HCT116 (cell line): Measurements from ENCODE around the gene TLR4. TPM values are rescaled to one million over a fixed set of nuclear protein-coding genes. Genes with fewer than 3 reads are reported as not detected.

Source experiments
- ATAC-seq: fragments of 200-7000 bp; cut with Tn5 transposase; 2 replicates; pipeline ENCODE4 v1.9.1; 2020; ENCODE audit warnings: mild to moderate bottlenecking, moderate library complexity
- BruUV-seq: library from RNA; stranded (reverse); fragments of 400-500 nt; replicated peaks from 2 replicates; lab custom pipeline; 2021; lab: Mats Ljungman, UMichigan
- CTCF ChIA-PET: fragments of 300-600 bp; sonication (Branson Sonifier 250); formaldehyde crosslinking; loops from one replicate; lab custom pipeline; 2021; ENCODE audit warnings: antibody characterized with exemption; lab: Charles Lee
- POLR2A ChIA-PET: fragments of 300-600, 350-600 bp; sonication (Branson Sonifier 250); formaldehyde crosslinking; loops from one replicate; lab custom pipeline; 2021; ENCODE audit warnings: antibody characterized with exemption; lab: Charles Lee
- RAD21 ChIA-PET, 2 experiments: fragments of 300-600 bp; sonication (Branson Sonifier 250); formaldehyde crosslinking; loops; one replicate each; lab custom pipeline; 2023; ENCODE audit warnings: low total read pairs in 2 of 2; ENCODE audit not compliant: uncharacterized antibody in 2 of 2, unreplicated experiment in 2 of 2, low non-redundant PET in 1 of 2; lab: Charles Lee
- DNase-seq: peaks from one replicate; pipeline ENCODE4 v3.0.0-alpha.2; 2010; ENCODE audit warnings: low read depth, low spot score
- H2AFZ ChIP-seq: fragments of 200-600 bp; shearing (Covaris generic), sonication (generic); 2 replicates; pipeline ENCODE4 v1.6.1; 2017; ENCODE audit warnings: low read depth, mixed run types, mixed read lengths, antibody characterized with exemption, low read length; ENCODE audit not compliant: poor library complexity, severe bottlenecking
- H3K27ac ChIP-seq: 2 replicates; pipeline ENCODE4 v1.5.1; 2012; ENCODE audit warnings: low read depth, low read length
- H3K27me3 ChIP-seq: fragments of 200-600 bp; sonication (generic); 2 replicates; pipeline ENCODE4 v1.6.1; 2016; ENCODE audit warnings: mixed run types, low read length, mixed read lengths; ENCODE audit not compliant: insufficient read depth
- H3K36me3 ChIP-seq, 2 experiments: fragments of 200-500 bp in 1 of 2; fragments of 200-600 bp in 1 of 2; sonication (Bioruptor generic) in 1 of 2; sonication (generic) in 1 of 2; 2 replicates each; pipeline versions ENCODE4 v1.5.1 to v1.6.1; 2014 to 2016; ENCODE audit warnings: low read length in 2 of 2, inconsistent platforms in 1 of 2, mixed read lengths in 1 of 2, mixed run types in 1 of 2; ENCODE audit not compliant: insufficient read depth in 2 of 2, control insufficient read depth in 1 of 2
- H3K4me1 ChIP-seq, 2 experiments: fragments of 200-600 bp in 1 of 2; sonication (generic) in 1 of 2; 2 replicates each; pipeline versions ENCODE4 v1.5.1 to v1.6.1; 2012 to 2017; ENCODE audit warnings: low read length in 2 of 2, inconsistent platforms in 1 of 2, mild to moderate bottlenecking in 1 of 2, mixed read lengths in 1 of 2, mixed run types in 1 of 2, moderate library complexity in 1 of 2; ENCODE audit not compliant: insufficient read depth in 2 of 2, control insufficient read depth in 1 of 2
- H3K4me2 ChIP-seq: fragments of 200-600 bp; sonication (generic); 2 replicates; pipeline ENCODE4 v1.6.1; 2017; ENCODE audit warnings: mixed run types, low read length, mixed read lengths
- H3K4me3 ChIP-seq, 2 experiments: fragments of 200-600 bp in 1 of 2; sonication (generic) in 1 of 2; replicated peaks in 1 of 2; 2 replicates each; pipeline ENCODE4 v1.5.1; 2011 to 2016; ENCODE audit warnings: low read length in 2 of 2, control low read depth in 1 of 2, low read depth in 1 of 2, mild to moderate bottlenecking in 1 of 2, mixed read lengths in 1 of 2, mixed run types in 1 of 2
- H3K79me2 ChIP-seq: fragments of 200-600 bp; sonication (generic); 2 replicates; pipeline ENCODE4 v1.6.1; 2017; ENCODE audit warnings: mild to moderate bottlenecking, mixed run types, low read length, moderate library complexity, mixed read lengths; ENCODE audit not compliant: insufficient read depth
- H3K9ac ChIP-seq: fragments of 200-600 bp; sonication (generic); 2 replicates; pipeline ENCODE4 v1.6.1; 2016; ENCODE audit warnings: low read length, mixed read lengths
- H3K9me2 ChIP-seq: fragments of 200-600 bp; sonication (generic), shearing (Covaris generic); 2 replicates; pipeline ENCODE4 v1.6.1; 2017; ENCODE audit warnings: mixed run types, mild to moderate bottlenecking, moderate library complexity; ENCODE audit not compliant: insufficient read depth
- H3K9me3 ChIP-seq, 2 experiments: fragments of 200-500 bp in 1 of 2; fragments of 200-600 bp in 1 of 2; sonication (Bioruptor generic) in 1 of 2; sonication (generic) in 1 of 2; 2 replicates each; pipeline ENCODE4 v1.6.1; 2014 to 2017; ENCODE audit warnings: low read length in 2 of 2, mixed read lengths in 2 of 2, inconsistent platforms in 1 of 2, low read depth in 1 of 2, mild to moderate bottlenecking in 1 of 2, mixed run types in 1 of 2, moderate library complexity in 1 of 2; ENCODE audit not compliant: control insufficient read depth in 1 of 2, insufficient read depth in 1 of 2
- H4K20me1 ChIP-seq: fragments of 200-600 bp; sonication (generic), shearing (Covaris generic); 2 replicates; pipeline ENCODE4 v1.6.1; 2017; ENCODE audit warnings: mixed run types, mild to moderate bottlenecking, moderate library complexity; ENCODE audit not compliant: insufficient read depth
- CBX3 ChIP-seq: IDR thresholded peaks from 2 replicates; pipeline ENCODE4 v1.6.1; 2012; ENCODE audit warnings: low read depth
- CEBPB ChIP-seq: IDR thresholded peaks from 2 replicates; pipeline ENCODE4 v1.6.1; 2012; ENCODE audit warnings: low read depth
- CTCF ChIP-seq, 3 experiments: fragments of 200-600 bp in 1 of 3; sonication (generic) in 1 of 3; IDR thresholded peaks in 2 of 3; conservative IDR thresholded peaks in 1 of 3; 2 replicates each; pipeline ENCODE4 v1.5.1; 2012 to 2017; ENCODE audit warnings: low read depth in 2 of 3, low read length in 2 of 3, antibody characterized with exemption in 1 of 3, borderline replicate concordance in 1 of 3, control low read depth in 1 of 3, mild to moderate bottlenecking in 1 of 3, mixed read lengths in 1 of 3, mixed run types in 1 of 3, moderate library complexity in 1 of 3; ENCODE audit not compliant: insufficient read depth in 1 of 3
- EGR1 ChIP-seq: IDR thresholded peaks from 2 replicates; pipeline ENCODE4 v1.6.1; 2012; ENCODE audit warnings: low read depth
- ELF1 ChIP-seq: IDR thresholded peaks from 2 replicates; pipeline ENCODE4 v1.6.1; 2012; ENCODE audit warnings: low read depth, borderline replicate concordance
- FOSL1 ChIP-seq: IDR thresholded peaks from 2 replicates; pipeline ENCODE4 v1.6.1; 2012; ENCODE audit warnings: low read depth
- JUND ChIP-seq: IDR thresholded peaks from 2 replicates; pipeline ENCODE4 v1.6.1; 2012
- MAX ChIP-seq: IDR thresholded peaks from 2 replicates; pipeline ENCODE4 v1.6.1; 2012
- SIN3A ChIP-seq: IDR thresholded peaks from 2 replicates; pipeline ENCODE4 v1.6.1; 2012; ENCODE audit warnings: low read depth
- TCF7L2 ChIP-seq: IDR thresholded peaks from 2 replicates; pipeline ENCODE4 v1.7.0; 2011; ENCODE audit warnings: borderline replicate concordance, inconsistent platforms; ENCODE audit not compliant: insufficient read depth, insufficient read length; ENCODE audit errors: extremely low read depth
- ZNF274 ChIP-seq: fragments of 200-500 bp; sonication (Bioruptor generic); IDR thresholded peaks from 2 replicates; pipeline ENCODE4 v1.6.1; 2014; ENCODE audit warnings: mild to moderate bottlenecking, low read depth, low read length, inconsistent platforms
- intact Hi-C: fragments of 100-400 bp; cut with micrococcal nuclease; formaldehyde crosslinking; loops from 2 replicates; pipeline ENCODE4 v1.10.0; 2022
- total RNA-seq: library from RNA; stranded (reverse); gene quantifications from one replicate; pipeline ENCODE4 v1.2.1, GENCODE V29; 2021; ENCODE audit not compliant: unreplicated experiment

The TLR4 gene
- total RNA-seq, 1 experiment from 2014 or later: 0.10 TPM

- H3K9ac ChIP-seq: no peak overlapping the region
- H4K20me1 ChIP-seq: no peaks in the 10 kb centered on the region
- intact Hi-C loops: no loop called here
- DNase-seq: no peak
- RAD21 ChIA-PET: no interaction called here
- no peak overlapping the region for H3K4me2 ChIP-seq
- H2AFZ ChIP-seq: no peak overlapping the region
- H3K27ac ChIP-seq: no peak overlapping the region
- no peaks in the 10 kb centered on the region for H3K79me2 ChIP-seq
- CTCF ChIA-PET: no interaction called here
- BruUV-seq: no TSS peak
- H3K27me3 ChIP-seq: no peaks in the 10 kb centered on the region
- H3K36me3 ChIP-seq: no peaks in the 10 kb centered on the region
- peaks cover 3 to 27% of the 10 kb centered on the region in 2 experiments; a peak in 2 of 4 replicates for H3K9me3 ChIP-seq
- TF ChIP-seq ELF1 (no peak), JUND (no peak), ZNF274 (no peak), CBX3 (no peak), SIN3A (no peak), TCF7L2 (no peak), CEBPB (no peak), CTCF (IDR thresholded peaks at IDR 0.05 in 2 of 3, conservative IDR thresholded peaks at IDR 0.05 in 1 of 3; ENCODE audit: borderline replicate concordance in 1 of 3, insufficient read depth in 1 of 3, low read depth in 2 of 3, low read length in 2 of 3) (no peak), FOSL1 (no peak), EGR1 (no peak), MAX (no peak)
- no peaks in the 10 kb centered on the region for H3K4me1 ChIP-seq
- ATAC-seq: no peak
- POLR2A ChIA-PET: no interaction called here
- H3K4me3 ChIP-seq: no peak overlapping the region
- no peaks in the 10 kb centered on the region for H3K9me2 ChIP-seq
Observed at GRCh38 chr9:117737721-117738226, 33.6 kb downstream of the TLR4 start.
